HepG2 (cell line): ENCODE results near the gene ARPC3. TPM values are rescaled to one million over a fixed set of nuclear protein-coding genes. Genes with fewer than 3 reads are reported as not detected.

Experiments
- ATAC-seq: fragments of 200-7000 bp; cut with Tn5 transposase; 3 replicates; pipeline ENCODE4 v1.9.1; 2020; ENCODE audit warnings: mild to moderate bottlenecking, moderate library complexity
- BruUV-seq: library from RNA; stranded (reverse); fragments of 400-500 nt; replicated peaks from 2 replicates; lab custom pipeline; 2021; lab: Mats Ljungman, UMichigan
- CTCF ChIA-PET: fragments of 300-600 bp; formaldehyde crosslinking; extraction: SDS; loops from one replicate; lab custom pipeline; 2021; ENCODE audit warnings: low total read pairs, inconsistent platforms, low intra/inter-chr PET ratio; lab: Yijun Ruan, JAX
- POLR2A ChIA-PET: fragments of 350-600 bp; sonication (Branson Sonifier 250); formaldehyde crosslinking; loops from one replicate; lab custom pipeline; 2020; ENCODE audit warnings: antibody characterized with exemption, inconsistent platforms; lab: Yijun Ruan, JAX
- DNase-seq: peaks from one replicate; pipeline ENCODE4 v3.0.0-alpha.2; 2015; ENCODE audit warnings: low spot score
- FAIRE-seq: peaks from 3 replicates; lab custom pipeline; 2011; peaks lifted over from hg19 to GRCh38; lab: Jason Lieb, UNC
- H2AFZ ChIP-seq: one replicate; pipeline ENCODE4 v1.6.1; 2011; ENCODE audit warnings: low read length, inconsistent platforms
- H3K27ac ChIP-seq: fragments of 300-600 bp; 3 replicates; pipeline ENCODE4 v1.8.0; 2011; ENCODE audit warnings: mixed run types, mild to moderate bottlenecking, mixed read lengths, low read length, inconsistent platforms; ENCODE audit not compliant: insufficient read depth; ENCODE audit errors: extremely low read length
- H3K27me3 ChIP-seq, 2 experiments: fragments of 200-600 bp in 1 of 2; 2 replicates in 1 of 2; 3 replicates in 1 of 2; pipeline versions ENCODE4 v1.6.0 to v1.8.0; 2011; ENCODE audit warnings: low read length in 2 of 2, mild to moderate bottlenecking in 2 of 2, moderate library complexity in 2 of 2, inconsistent platforms in 1 of 2; ENCODE audit not compliant: insufficient read depth in 2 of 2, control insufficient read depth in 1 of 2
- H3K36me3 ChIP-seq, 2 experiments: fragments of 200-600 bp in 1 of 2; replicated peaks in 1 of 2; 2 replicates in 1 of 2; 3 replicates in 1 of 2; pipeline versions ENCODE4 v1.5.1 to v1.8.0; 2011; ENCODE audit warnings: low read length in 2 of 2, inconsistent platforms in 1 of 2; ENCODE audit not compliant: insufficient read depth in 2 of 2, control insufficient read depth in 1 of 2
- H3K4me1 ChIP-seq: 2 replicates; pipeline ENCODE4 v1.5.1; 2012; ENCODE audit warnings: low read length, inconsistent platforms; ENCODE audit not compliant: insufficient read depth
- H3K4me2 ChIP-seq: 2 replicates; pipeline ENCODE4 v1.6.0; 2011; ENCODE audit warnings: low read depth, low read length, inconsistent platforms
- H3K4me3 ChIP-seq, 3 experiments: fragments of 200-600 bp in 1 of 3; sonication (generic), shearing (Covaris generic) in 1 of 3; replicated peaks in 1 of 3; 2 replicates each; pipeline ENCODE4 v1.5.1; 2011 to 2016; ENCODE audit warnings: low read length in 3 of 3, inconsistent platforms in 2 of 3, low read depth in 2 of 3, mild to moderate bottlenecking in 2 of 3, control low read depth in 1 of 3, mixed read lengths in 1 of 3; ENCODE audit not compliant: insufficient read depth in 1 of 3
- H3K79me2 ChIP-seq: one replicate; pipeline ENCODE4 v1.6.1; 2011; ENCODE audit warnings: low read length, inconsistent platforms; ENCODE audit not compliant: insufficient read depth
- H3K9ac ChIP-seq: 2 replicates; pipeline ENCODE4 v1.6.0; 2011; ENCODE audit warnings: mild to moderate bottlenecking, low read depth, low read length, inconsistent platforms; ENCODE audit not compliant: insufficient read depth
- H3K9me3 ChIP-seq: 2 replicates; pipeline ENCODE4 v1.5.1; 2012; ENCODE audit warnings: mild to moderate bottlenecking, low read length
- H4K20me1 ChIP-seq: 2 replicates; pipeline ENCODE4 v1.6.0; 2011; ENCODE audit warnings: inconsistent platforms, mild to moderate bottlenecking, low read length, moderate library complexity; ENCODE audit not compliant: insufficient read depth
- ARID4A ChIP-seq: sonication (generic); formaldehyde crosslinking; IDR thresholded peaks from 2 replicates; pipeline ENCODE4 v1.5.0; 2020; ENCODE audit warnings: mild to moderate bottlenecking, missing genetic modification reagents, borderline replicate concordance
- FOSL2 ChIP-seq: sonication (generic); formaldehyde crosslinking; IDR thresholded peaks from 2 replicates; pipeline ENCODE4 v1.4.0; 2020; ENCODE audit warnings: missing genetic modification reagents
- FOXK1 ChIP-seq: sonication (generic); formaldehyde crosslinking; IDR thresholded peaks from 2 replicates; pipeline ENCODE4 v1.4.0; 2020; ENCODE audit warnings: low read depth, missing genetic modification reagents, borderline replicate concordance
- JUN ChIP-seq: sonication (generic); formaldehyde crosslinking; IDR thresholded peaks from 2 replicates; pipeline ENCODE4 v1.4.0; 2020; ENCODE audit warnings: mild to moderate bottlenecking, missing genetic modification reagents
- KDM5B ChIP-seq: sonication (generic); formaldehyde crosslinking; IDR thresholded peaks from 2 replicates; pipeline ENCODE4 v1.4.0; 2020; ENCODE audit warnings: missing genetic modification reagents, mild to moderate bottlenecking, borderline replicate concordance
- NKX3-1 ChIP-seq: sonication (generic); formaldehyde crosslinking; IDR thresholded peaks from 2 replicates; pipeline ENCODE4 v1.5.0; 2020; ENCODE audit warnings: missing genetic modification reagents
- NR0B2 ChIP-seq: sonication (generic); formaldehyde crosslinking; IDR thresholded peaks from 2 replicates; pipeline ENCODE4 v1.4.0; 2020; ENCODE audit warnings: mild to moderate bottlenecking, missing genetic modification reagents
- PAX8 ChIP-seq: sonication (generic); formaldehyde crosslinking; IDR thresholded peaks from 2 replicates; pipeline ENCODE4 v1.8.0; 2022; ENCODE audit warnings: mild to moderate bottlenecking, missing genetic modification reagents, borderline replicate concordance
- PHB2 ChIP-seq: fragments of 450-650 bp; IDR thresholded peaks from 2 replicates; pipeline ENCODE4 v1.6.1; 2018; ENCODE audit not compliant: partially characterized antibody
- REST ChIP-seq, 2 experiments: IDR thresholded peaks; 2 replicates each; pipeline ENCODE4 v1.6.1; 2011 to 2012; ENCODE audit warnings: low read length in 2 of 2, borderline replicate concordance in 1 of 2, low read depth in 1 of 2, mild to moderate bottlenecking in 1 of 2, moderate library complexity in 1 of 2
- RFXANK ChIP-seq: IDR thresholded peaks from 2 replicates; pipeline ENCODE4 v1.6.1; 2016
- SAFB2 ChIP-seq: sonication (generic); formaldehyde crosslinking; IDR thresholded peaks from 2 replicates; pipeline ENCODE4 v1.5.1; 2020; ENCODE audit warnings: missing genetic modification reagents, low read depth, mild to moderate bottlenecking, borderline replicate concordance
- ZBTB1 ChIP-seq: sonication (generic); formaldehyde crosslinking; IDR thresholded peaks from 2 replicates; pipeline ENCODE4 v1.4.0; 2020; ENCODE audit warnings: missing genetic modification reagents, borderline replicate concordance
- ZNF121 ChIP-seq: sonication (generic); formaldehyde crosslinking; IDR thresholded peaks from 2 replicates; pipeline ENCODE4 v1.5.0; 2020; ENCODE audit warnings: mild to moderate bottlenecking, missing genetic modification reagents
- WGBS: methylation state at CpG from one replicate; pipeline ENCODE4 v1.1.6; 2017; ENCODE audit warnings: low lambda C conversion rate; 5-methylcytosine and 5-hydroxymethylcytosine counted together
- in situ Hi-C: cut with HindIII; loops from 2 replicates; pipeline ENCODE4 v1.10.0; 2017; ENCODE audit warnings: low pct_unique_long_range_greater_than_20kb; ENCODE audit not compliant: extremely low pct_ligation_motif_present
- intact Hi-C: fragments of 100-400 bp; cut with micrococcal nuclease; formaldehyde crosslinking; loops from one replicate; pipeline ENCODE4 v1.10.0; 2022; ENCODE audit not compliant: unreplicated experiment
- polyA plus RNA-seq, 8 experiments: library from polyadenylated mRNA; depleted of rRNA in 3 of 8; stranded (reverse) in 7 of 8; unstranded in 1 of 8; fragments of >200 nt; fragmentation: Illumina TruSeq in 4 of 8; extraction: Trizol in 4 of 8; gene quantifications; 2 replicates each; pipeline versions ENCODE4 v1.2.1 to v1.2.3, GENCODE V29; 2011 to 2016; ENCODE audit warnings: low read depth in 4 of 8, missing spikeins in 1 of 8, mixed read lengths in 1 of 8; ENCODE audit not compliant: insufficient read depth in 1 of 8
- total RNA-seq, 5 experiments: library from RNA; depleted of rRNA; stranded (reverse); fragments of >200 nt; fragmentation: Illumina TruSeq; extraction: Trizol; gene quantifications; 2 replicates each; pipeline ENCODE4 v1.2.3, GENCODE V29; 2016; ENCODE audit warnings: low read depth in 1 of 5
- TF ChIP-seq, protein P1 (sequence below): sonication (generic); formaldehyde crosslinking; IDR thresholded peaks from 2 replicates; pipeline ENCODE4 v1.4.0; 2020; ENCODE audit warnings: missing genetic modification reagents, mild to moderate bottlenecking, borderline replicate concordance

Gene ARPC3
- total and polyA plus RNA-seq, 2 of the 13 experiments (the other 11 are each of a cell fraction or from before 2014, with no cell fraction given), result 32.7 to 234 TPM

DNA sequence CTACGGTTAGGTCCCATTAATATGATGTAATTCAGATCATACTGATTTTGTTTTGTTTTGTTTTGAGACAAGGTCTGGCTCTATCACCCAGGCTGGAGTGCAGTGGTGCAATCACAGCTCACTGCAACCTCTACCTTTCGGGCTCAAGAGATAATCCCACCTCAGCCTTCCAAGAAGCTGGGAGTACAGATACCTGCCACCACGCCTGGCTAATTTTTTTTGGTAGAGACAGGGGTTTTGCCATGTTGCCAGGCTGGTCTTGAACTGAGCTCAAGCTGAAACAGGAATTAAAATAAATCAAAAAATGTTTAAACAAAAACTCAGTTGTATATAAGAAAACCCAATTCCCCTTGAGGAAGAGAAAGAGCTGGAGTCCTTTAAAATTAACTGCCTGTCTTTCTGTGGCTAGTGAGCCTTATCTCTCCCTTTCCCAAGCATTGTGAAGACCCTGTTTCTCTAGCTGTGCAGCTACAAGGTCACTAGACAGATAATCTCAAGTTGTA lies 28.9 kb downstream of the ARPC3 start:
- Histone ChIP-seq H3K4me1 (peaks cover 23% of the 10 kb centered on the region), H3K79me2 (no peaks in the 10 kb centered on the region), H3K4me3 (no peak overlapping the region), H3K9me3 (no peaks in the 10 kb centered on the region), H3K36me3 (no peaks in the 10 kb centered on the region), H3K27ac (no peak overlapping the region), H4K20me1 (no peaks in the 10 kb centered on the region), H3K9ac (no peak overlapping the region), H3K4me2 (no peak overlapping the region), H2AFZ (no peak overlapping the region), H3K27me3 (no peaks in the 10 kb centered on the region)
- ATAC-seq (no peak), DNase-seq (no peak), FAIRE-seq (no peak)
- ChIA-PET POLR2A (interaction anchor here (0.6 kb wide), 1 partner anchor 21 kb away, joined by 3 read pairs; no protein-coding TSS in a partner anchor), CTCF (no interaction called here)
- in situ Hi-C loops, result no loop called here
- intact Hi-C loops, result no loop called here
- TF ChIP-seq PHB2 (no peak), FOSL2 (CRISPR knock-in tag) (no peak), RFXANK (CRISPR knock-in tag) (no peak), PAX8 (CRISPR knock-in tag) (no peak), JUN (CRISPR knock-in tag) (no peak), ZBTB1 (CRISPR knock-in tag) (no peak), NKX3-1 (CRISPR knock-in tag) (no peak), SAFB2 (CRISPR knock-in tag) (no peak), REST (IDR thresholded peaks at IDR 0.05; ENCODE audit: borderline replicate concordance in 1 of 2, low read depth in 1 of 2, low read length in 2 of 2) (no peak), NR0B2 (no peak), ZNF121 (CRISPR knock-in tag) (no peak), FOXK1 (no peak), KDM5B (CRISPR knock-in tag) (no peak), ARID4A (CRISPR knock-in tag) (no peak)
- TF ChIP-seq, protein P1, sequence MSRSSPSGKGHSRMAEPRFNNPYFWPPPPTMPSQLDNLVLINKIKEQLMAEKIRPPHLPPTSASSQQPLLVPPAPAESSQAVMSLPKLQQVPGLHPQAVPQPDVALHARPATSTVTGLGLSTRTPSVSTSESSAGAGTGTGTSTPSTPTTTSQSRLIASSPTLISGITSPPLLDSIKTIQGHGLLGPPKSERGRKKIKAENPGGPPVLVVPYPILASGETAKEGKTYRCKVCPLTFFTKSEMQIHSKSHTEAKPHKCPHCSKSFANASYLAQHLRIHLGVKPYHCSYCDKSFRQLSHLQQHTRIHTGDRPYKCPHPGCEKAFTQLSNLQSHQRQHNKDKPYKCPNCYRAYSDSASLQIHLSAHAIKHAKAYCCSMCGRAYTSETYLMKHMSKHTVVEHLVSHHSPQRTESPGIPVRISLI (CRISPR knock-in tag), result no peak
- no TSS peak for BruUV-seq
- 36% methylated on average over 3 of the region's 3 CpGs for WGBS
